BJ (cell line): ENCODE results near the gene SLC5A2. TPM values are rescaled to one million over a fixed set of nuclear protein-coding genes. Genes with fewer than 3 reads are reported as not detected.
A peak's percentile ranks its signal among the peaks of the same experiment; 100 is the strongest.

Source experiments
- CTCF ChIA-PET: fragments of 350-600 bp; formaldehyde crosslinking; extraction: SDS; loops from one replicate; lab custom pipeline; 2021; ENCODE audit warnings: antibody characterized with exemption, inconsistent platforms; lab: Yijun Ruan, JAX
- POLR2A ChIA-PET: fragments of 300-600 bp; sonication (Branson Sonifier 250); formaldehyde crosslinking; extraction: SDS; loops from one replicate; lab custom pipeline; 2021; ENCODE audit warnings: antibody characterized with exemption; lab: Charles Lee
- DNase-seq: peaks from one replicate; pipeline ENCODE4 v3.0.0-alpha.2; 2011; ENCODE audit warnings: low read depth
- H3K27me3 ChIP-seq: 2 replicates; pipeline ENCODE4 v1.6.0; 2011; ENCODE audit warnings: low read length; ENCODE audit not compliant: control insufficient read depth, insufficient read depth
- H3K36me3 ChIP-seq: 2 replicates; pipeline ENCODE4 v1.5.1; 2011; ENCODE audit warnings: low read length; ENCODE audit not compliant: control insufficient read depth, insufficient read depth
- H3K4me3 ChIP-seq: 2 replicates; pipeline ENCODE4 v1.5.1; 2011; ENCODE audit warnings: low read depth, mild to moderate bottlenecking, control low read depth, low read length
- CTCF ChIP-seq: IDR thresholded peaks from 2 replicates; pipeline ENCODE4 v1.5.1; 2011; ENCODE audit warnings: low read depth, mild to moderate bottlenecking, control low read depth, inconsistent platforms, low read length, moderate library complexity; ENCODE audit not compliant: insufficient read depth
- polyA plus RNA-seq: library from polyadenylated mRNA; depleted of rRNA; stranded (reverse); fragments of >200 nt; gene quantifications from 2 replicates; pipeline ENCODE4 v1.2.3, GENCODE V29; 2011

The SLC5A2 gene
- polyA plus RNA-seq, 1 experiment = not detected

GRCh38 chr16:31529108-31529936 is 46.4 kb downstream of the SLC5A2 start:
- CTCF ChIA-PET = no interaction called here
- H3K27me3 ChIP-seq = peaks cover 18% of the 10 kb centered on the region

GRCh38 chr16:31529937-31530312 is 47.0 kb downstream of the SLC5A2 start:
- CTCF ChIA-PET = no interaction called here
- Histone ChIP-seq H3K4me3 (peak overlapping the region; percentile 34; the same call in 1 of the 2 replicates), H3K27me3 (peaks cover 18% of the 10 kb centered on the region), H3K36me3 (no peaks in the 10 kb centered on the region)
- no peak for TF ChIP-seq CTCF
- no peak for DNase-seq
- POLR2A ChIA-PET = no interaction called here

More at GRCh38 chr16:31529108-31529936, 46.4 kb downstream of the SLC5A2 start:
- H3K36me3 ChIP-seq = no peaks in the 10 kb centered on the region
- DNase-seq = no peak
- peak overlapping the region; percentile 34 for H3K4me3 ChIP-seq
- POLR2A ChIA-PET = interaction anchor here (0.7 kb wide), 1 partner anchor 21 kb away, joined by 3 read pairs; the partner anchor contains the start of gene RUSF1
- no peak for TF ChIP-seq CTCF

GRCh38 chr16:31530405-31530804 is 47.5 kb downstream of the SLC5A2 start:
- ChIA-PET POLR2A (no interaction called here), CTCF (no interaction called here)
- DNase-seq = no peak
- Histone ChIP-seq H3K27me3 (peaks cover 18% of the 10 kb centered on the region), H3K4me3 (no peak overlapping the region), H3K36me3 (no peaks in the 10 kb centered on the region)
- TF ChIP-seq CTCF = no peak

- POLR2A ChIA-PET = no interaction called here
- DNase-seq = no peak
- no peak for TF ChIP-seq CTCF
Measured at GRCh38 chr16:31531096-31531495, 48.2 kb downstream of the SLC5A2 start.

GRCh38 chr16:31532120-31532519 is 49.2 kb downstream of the SLC5A2 start:
- no peak for TF ChIP-seq CTCF
- no peaks in the 10 kb centered on the region for H3K36me3 ChIP-seq
- no peak for DNase-seq
- POLR2A ChIA-PET = no interaction called here
- H3K4me3 ChIP-seq = no peak overlapping the region
- CTCF ChIA-PET = no interaction called here
- H3K27me3 ChIP-seq = peaks cover 19% of the 10 kb centered on the region

More at GRCh38 chr16:31531096-31531495, 48.2 kb downstream of the SLC5A2 start:
- CTCF ChIA-PET = no interaction called here
- H3K36me3 ChIP-seq = no peaks in the 10 kb centered on the region
- peaks cover 18% of the 10 kb centered on the region for H3K27me3 ChIP-seq
- no peak overlapping the region for H3K4me3 ChIP-seq
